GM13977 (cell line): ENCODE data around the gene TMEM139.

Experiments
- DNase-seq: peaks from one replicate; pipeline ENCODE4 v3.0.0; 2012; ENCODE audit warnings: low spot score
- CTCF ChIP-seq: IDR thresholded peaks from 2 replicates; pipeline ENCODE4 v1.5.1; 2012; ENCODE audit warnings: mild to moderate bottlenecking, control low read depth; ENCODE audit not compliant: insufficient read depth; ENCODE audit errors: extremely low read depth, missing control alignments
- in situ Hi-C: fragments of 300-500 bp; cut with MboI; formaldehyde crosslinking; loops from one replicate; pipeline ENCODE4 v1.12.0; 2022; ENCODE audit warnings: low sequenced_read_pairs, low pct_unique_long_range_greater_than_20kb, mixed read lengths, inconsistent platforms; ENCODE audit not compliant: unreplicated experiment

TMEM139 gene

GRCh38 chr7:143284591-143285469 lies at the start of gene TMEM139:
TMEM139 (plus strand) TSS chr7:143284958; CDS start chr7:143285958, 1,000 bp downstream.
- no peak for DNase-seq
- in situ Hi-C loops: no loop called here
- no peak for TF ChIP-seq CTCF

DNA sequence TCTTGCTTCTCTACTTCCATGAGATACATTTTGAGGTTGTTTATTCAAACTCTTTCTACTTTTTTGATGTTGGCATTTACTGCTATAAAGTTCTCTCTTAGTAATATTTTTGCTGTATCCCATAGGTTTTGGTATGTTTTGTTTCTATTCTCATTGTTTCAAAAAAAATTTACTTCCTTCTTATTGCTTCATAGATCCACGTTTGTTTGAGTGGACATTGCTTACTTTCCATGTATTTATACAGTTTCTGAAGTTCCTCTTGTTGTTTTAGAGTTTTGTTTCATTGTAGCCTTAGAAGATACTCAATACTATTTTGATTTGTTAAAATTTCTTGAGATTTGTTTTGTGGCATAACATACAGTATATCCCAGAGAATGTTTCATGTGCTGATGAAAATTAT lies 49.2 kb upstream of the TMEM139 start:
- no peak for TF ChIP-seq CTCF
- in situ Hi-C loops: loop anchor here (25.0 kb wide), 1 partner anchor 177 kb away; the partner anchor contains the start of gene EPHA1
- no peak for DNase-seq

GRCh38 chr7:143236408-143236990 lies 48.3 kb upstream of the TMEM139 start:
- no peak for DNase-seq
- no peak for TF ChIP-seq CTCF
- in situ Hi-C loops: loop anchor here (25.0 kb wide), 1 partner anchor 176 kb away; the partner anchor contains the start of gene EPHA1

GRCh38 chr7:143237366-143237765 lies 47.4 kb upstream of the TMEM139 start:
- no peak for DNase-seq
- no peak for TF ChIP-seq CTCF
- in situ Hi-C loops: loop anchor here (25.0 kb wide), 1 partner anchor 175 kb away; the partner anchor contains the start of gene EPHA1

DNA sequence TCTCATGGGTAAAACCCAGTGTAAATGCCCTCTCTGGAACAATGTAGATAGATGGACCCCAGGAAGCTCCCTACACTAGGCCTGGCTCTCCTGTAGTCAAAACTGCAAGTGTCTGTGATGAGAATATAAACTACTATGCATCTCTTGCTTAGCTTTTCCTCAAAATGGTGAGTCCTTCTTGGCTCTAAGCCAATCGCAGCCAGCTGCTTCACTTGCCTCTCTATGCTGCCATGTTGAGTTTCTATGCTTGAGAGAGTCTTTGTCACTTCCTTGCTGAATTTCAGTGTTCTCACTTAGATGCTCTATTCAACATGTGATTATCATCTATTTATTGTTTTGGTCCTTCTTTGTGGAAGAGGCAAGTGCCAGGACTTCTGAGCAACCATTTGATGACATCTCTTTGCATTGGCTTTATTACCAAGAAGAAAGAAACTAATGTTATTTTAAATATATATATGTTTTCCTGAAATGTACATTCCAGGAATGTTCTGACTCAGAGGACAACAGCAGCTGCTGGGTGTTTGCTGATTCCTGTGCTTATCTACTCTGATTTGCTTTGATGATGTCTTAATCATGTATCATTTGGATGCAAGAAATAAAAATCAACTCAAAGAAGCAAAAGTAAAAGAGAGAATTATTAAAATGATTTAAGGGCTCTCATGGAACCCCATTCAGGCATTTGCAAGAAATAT lies 46.3 kb upstream of the TMEM139 start:
- no peak for DNase-seq
- in situ Hi-C loops: loop anchor here (25.0 kb wide), 1 partner anchor 174 kb away; the partner anchor contains the start of gene EPHA1
- no peak for TF ChIP-seq CTCF

- no peak for DNase-seq
- TF ChIP-seq CTCF: no peak
- in situ Hi-C loops: loop anchor here (25.0 kb wide), 1 partner anchor 172 kb away; the partner anchor contains the start of gene EPHA1
These were observed 44.9 kb upstream of the TMEM139 start for GRCh38 chr7:143239813-143240212.
